ENCODE measurements around the gene MTTP.

DNA sequence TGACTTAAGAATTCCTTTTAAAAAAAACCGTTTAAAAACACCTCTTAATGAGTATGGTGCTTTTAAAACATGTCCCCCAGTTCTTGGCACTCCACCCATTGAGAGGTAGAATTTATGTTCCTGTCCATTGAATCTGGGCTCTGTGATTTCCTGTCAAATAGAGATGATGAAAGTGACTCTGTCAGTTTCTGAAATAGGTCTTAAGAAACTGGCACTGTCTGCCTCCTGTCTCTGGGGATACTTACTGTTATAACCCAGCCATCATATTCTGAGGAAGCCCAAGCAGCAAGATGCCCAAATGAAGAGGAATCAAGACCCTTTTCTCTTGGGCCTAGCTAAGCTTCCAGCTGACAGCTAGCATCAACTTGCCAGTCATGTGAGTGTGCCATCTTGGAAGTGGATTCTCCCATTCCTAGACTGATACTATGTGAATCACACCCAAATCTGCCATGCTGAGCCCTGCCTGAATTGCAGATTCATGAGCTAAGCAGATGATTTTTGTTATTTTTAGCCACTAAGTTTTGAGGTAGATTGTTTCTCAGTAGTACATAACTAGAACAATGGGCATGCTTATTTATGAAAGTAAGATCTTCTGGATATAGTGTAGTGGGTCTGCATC is 60.2 kb downstream of the MTTP start:
- TF ChIP-seq, protein P1, sequence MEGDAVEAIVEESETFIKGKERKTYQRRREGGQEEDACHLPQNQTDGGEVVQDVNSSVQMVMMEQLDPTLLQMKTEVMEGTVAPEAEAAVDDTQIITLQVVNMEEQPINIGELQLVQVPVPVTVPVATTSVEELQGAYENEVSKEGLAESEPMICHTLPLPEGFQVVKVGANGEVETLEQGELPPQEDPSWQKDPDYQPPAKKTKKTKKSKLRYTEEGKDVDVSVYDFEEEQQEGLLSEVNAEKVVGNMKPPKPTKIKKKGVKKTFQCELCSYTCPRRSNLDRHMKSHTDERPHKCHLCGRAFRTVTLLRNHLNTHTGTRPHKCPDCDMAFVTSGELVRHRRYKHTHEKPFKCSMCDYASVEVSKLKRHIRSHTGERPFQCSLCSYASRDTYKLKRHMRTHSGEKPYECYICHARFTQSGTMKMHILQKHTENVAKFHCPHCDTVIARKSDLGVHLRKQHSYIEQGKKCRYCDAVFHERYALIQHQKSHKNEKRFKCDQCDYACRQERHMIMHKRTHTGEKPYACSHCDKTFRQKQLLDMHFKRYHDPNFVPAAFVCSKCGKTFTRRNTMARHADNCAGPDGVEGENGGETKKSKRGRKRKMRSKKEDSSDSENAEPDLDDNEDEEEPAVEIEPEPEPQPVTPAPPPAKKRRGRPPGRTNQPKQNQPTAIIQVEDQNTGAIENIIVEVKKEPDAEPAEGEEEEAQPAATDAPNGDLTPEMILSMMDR (IDR thresholded peaks at IDR 0.05) = no peak
- TF ChIP-seq ZFX (IDR thresholded peaks at IDR 0.05; ENCODE audit: borderline replicate concordance) = no peak
